Limb (tissue), 2 donors: ENCODE data around the gene ZSCAN9.

Experiments
- DNase-seq, 2 donors: peaks; one replicate each; pipeline ENCODE4 v3.0.0-alpha.2; 2016; ENCODE audit errors: extremely low spot score in 2 of 2

ZSCAN9 gene

DNA sequence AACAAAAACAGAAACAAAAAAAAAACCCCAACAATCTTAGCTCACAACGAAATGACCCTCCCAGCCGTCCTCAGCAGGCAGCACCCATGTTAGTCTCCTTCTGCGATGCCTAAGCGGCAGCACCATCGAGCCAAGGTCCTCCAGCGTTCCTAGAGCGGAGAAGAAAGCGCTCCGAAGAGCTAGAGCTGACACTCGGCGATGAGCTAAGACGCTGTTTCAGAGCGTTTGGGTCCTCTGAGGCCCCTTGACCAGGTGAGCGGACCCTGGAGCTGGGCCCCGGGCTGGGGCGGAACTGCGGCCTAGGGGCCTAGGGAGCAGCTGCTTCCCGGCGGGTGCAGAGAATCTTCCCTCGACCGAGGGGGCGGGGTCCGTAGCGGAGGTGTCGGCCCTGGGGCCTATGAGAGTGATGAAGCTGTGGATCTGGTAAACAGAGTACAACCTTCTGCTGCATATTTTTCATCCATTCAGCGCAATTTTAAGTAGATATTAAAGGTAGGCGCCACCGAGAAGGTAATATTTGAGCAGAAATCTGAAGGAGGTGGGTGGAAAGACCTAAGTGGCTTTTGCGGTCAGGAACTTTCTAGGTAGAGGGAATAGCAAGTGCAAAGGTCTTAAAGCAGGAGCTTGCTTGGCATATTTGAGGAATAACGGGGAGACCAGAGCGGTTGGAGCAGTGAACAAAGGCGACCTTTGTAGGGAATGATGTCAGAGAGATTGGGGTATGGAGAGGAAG lies 42.1 kb downstream of the ZSCAN9 start, which contains the start of gene ZSCAN26:
TSS of gene ZSCAN26 (plus strand) at position 182 of the 733 bp plus-strand sequence. CDS start 4,777 bp downstream, outside the sequence.
- peak; percentile 86 to 93 for DNase-seq

DNA sequence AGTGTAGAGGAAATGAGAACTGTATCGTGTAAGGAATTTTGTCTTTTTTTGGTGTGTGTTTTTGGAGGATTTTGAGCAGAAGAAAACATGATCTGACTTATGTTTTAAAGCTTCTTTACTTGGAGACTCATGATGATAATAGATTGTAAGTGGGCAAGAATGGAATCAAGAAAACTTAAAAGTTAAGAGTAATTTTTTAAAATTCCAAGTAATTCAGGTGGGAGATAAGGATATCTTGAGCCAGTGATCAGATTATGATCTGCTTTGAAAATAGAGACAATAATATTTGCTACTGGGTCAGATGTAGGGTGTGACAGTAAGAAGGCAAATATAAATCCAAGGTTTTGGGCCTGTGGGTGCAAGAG lies 42.6 kb downstream of the ZSCAN9 start:
- DNase-seq: no peak

DNA sequence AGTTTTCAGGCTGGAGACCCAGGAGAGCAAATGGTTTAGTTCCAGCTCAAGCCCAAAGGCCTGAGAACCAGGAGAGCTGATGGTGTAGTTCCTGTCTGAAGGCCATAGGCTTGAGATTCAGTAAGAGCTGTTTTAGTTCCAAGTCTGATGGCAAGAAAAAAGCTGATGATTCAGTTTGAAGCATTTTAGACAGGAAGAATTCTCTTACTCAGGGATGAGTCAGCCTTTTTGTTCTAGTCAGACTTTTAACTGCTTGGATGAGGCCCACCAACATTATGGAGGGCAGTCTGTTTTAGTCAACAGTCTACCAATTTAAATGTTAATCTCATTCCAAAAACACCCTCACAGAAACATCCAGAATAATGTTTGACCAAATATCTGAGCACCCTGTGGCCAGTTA lies 44.4 kb downstream of the ZSCAN9 start:
- DNase-seq: no peak

DNA sequence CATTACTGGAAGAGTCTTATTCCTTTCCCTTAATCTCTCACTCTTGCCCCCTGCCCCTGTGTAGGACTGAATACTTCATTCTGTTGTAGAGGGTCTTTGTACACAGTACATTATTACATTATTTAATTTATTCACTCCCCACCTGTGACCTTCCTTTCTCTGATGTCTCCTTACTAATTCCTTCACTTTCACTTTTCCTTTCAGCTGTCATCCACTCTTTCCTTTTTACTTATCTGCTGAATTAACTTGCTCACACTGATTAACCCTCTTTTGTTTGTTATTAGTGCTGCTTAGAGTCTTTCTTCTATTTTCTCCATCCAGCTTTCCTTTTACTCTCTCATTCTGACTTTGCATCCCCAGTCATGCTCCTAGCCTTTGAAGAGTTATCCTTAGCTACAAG lies 49.8 kb downstream of the ZSCAN9 start:
- DNase-seq: no peak

DNA sequence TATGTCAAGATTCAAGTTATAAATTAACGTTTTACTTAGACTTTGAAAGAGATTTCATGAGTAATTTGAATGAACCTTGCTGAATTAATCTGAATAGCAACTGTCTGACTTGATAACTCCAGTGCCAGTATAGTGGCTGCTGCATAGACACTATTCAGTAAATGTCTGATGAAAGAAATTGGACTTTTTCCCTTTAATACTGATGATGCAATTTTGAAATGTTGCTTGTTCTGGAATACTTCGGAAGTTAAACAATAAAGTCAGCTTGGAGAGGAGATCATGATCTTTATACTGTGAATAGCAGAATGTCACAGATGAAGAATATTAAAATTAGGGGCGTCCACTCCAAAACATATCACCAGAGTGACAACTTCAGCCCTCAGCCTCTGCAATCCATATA lies 52.7 kb downstream of the ZSCAN9 start:
- no peak for DNase-seq

DNA sequence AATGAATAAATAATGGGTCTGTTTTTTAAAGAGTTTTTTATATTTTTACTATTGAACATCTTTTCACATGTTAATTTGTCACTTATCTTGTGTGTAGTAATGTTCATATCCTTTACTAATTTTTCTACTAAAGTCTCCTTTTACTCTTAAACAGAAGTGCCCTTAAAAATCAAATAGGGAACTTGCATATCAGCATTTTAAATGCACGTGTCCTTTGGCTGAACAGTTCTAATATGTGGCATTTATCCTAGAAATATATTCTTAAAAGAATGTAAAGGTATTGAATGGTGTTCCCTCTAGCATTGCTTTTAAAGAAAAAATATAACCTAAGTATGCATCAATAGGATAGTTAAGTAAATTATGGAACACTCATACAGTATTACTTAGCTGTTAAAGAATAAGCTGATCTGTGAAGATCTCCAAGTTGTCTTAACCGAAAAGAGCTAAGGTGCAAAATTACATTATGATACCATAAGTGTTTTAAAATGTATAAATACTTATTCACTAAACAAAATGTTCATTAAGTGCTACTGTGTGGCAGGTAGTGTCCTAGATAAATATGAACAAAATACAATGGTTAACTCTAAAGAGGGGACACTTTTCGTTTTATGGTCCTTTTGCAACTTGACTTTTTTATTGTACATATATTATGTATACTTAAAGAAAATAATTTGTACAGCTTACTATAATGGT lies 55.7 kb downstream of the ZSCAN9 start:
- no peak for DNase-seq

DNA sequence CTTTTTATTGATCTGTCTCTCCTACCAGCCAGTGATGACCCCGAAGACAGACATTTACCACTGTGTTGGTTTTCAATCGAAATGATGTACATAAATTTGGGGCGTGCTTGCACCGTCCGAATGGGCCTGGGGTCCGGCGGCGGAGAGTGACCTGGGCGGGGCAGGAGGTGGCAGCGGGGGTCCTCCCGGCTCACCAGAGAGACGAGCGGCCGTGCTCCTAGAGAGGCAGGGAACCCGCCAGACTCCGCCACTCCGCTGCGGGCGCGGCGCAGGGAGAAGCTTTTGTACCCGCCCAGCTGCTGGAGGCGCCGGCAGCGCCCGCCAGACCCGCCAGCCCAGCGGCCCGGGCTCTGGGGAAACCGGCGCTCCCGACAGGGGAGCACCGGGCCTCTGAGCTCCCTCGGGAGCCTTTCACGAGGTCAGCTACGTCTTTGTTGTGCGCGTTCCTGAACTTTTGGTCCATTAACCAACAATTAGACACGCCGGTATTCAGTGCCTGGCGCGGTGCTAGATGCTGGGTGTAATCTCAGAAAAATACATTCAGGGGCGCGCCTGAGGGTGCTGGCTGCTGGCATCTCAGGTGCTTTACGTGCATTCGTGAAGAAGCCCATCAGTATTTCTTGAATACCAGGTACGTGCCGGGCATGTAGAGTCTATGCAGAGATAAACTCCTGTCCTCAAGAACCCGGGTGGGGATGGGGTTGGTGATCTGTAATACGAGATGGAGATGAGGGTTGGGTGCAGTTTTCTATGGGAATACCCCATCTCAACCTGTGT lies 56.4 kb downstream of the ZSCAN9 start, which contains the start of gene PGBD1:
TSS of gene PGBD1 (plus strand) at position 285 of the 777 bp plus-strand sequence. CDS start 2,242 bp downstream, outside the sequence.
- DNase-seq: peak; percentile 61 to 87

DNA sequence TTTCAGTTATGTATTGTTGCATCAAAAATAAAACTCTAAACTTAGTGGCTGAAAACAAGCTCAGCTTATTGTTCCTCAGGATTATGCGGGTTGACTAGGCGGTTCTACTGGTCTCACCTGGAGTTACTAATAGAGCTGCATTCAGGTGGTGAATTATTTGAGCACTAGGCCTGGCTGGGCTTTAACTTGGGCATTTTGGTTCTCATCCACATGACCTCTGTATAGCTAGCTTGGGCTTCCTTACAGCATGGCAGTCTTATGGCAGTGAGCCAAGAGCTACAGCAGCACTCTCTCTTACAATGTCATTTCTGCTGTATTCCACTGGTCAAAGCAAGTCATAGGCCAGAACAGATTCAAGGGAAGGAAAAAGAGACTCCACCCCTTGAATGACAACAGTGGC lies 57.9 kb downstream of the ZSCAN9 start:
- DNase-seq: no peak
